Thoracic aorta (tissue), 2 donors: ENCODE data around the gene SPATA24. TPM values are rescaled to one million over a fixed set of nuclear protein-coding genes. Genes with fewer than 3 reads are reported as not detected.

ENCODE experiments used
- ATAC-seq: fragments of 150-250 bp; one replicate; pipeline ENCODE4 v1.8.0; 2017; ENCODE audit warnings: low read depth; ENCODE audit not compliant: insufficient number of reproducible peaks, low FRiP score
- DNase-seq: peaks from one replicate; pipeline ENCODE4 v3.0.0-alpha.2; 2020; ENCODE audit warnings: low spot score
- H3K27ac ChIP-seq, 2 donors: fragments of 200-600 bp; sonication (generic); 1 replicate in 1 of 2; 2 replicates in 1 of 2; pipeline ENCODE4 v1.5.1; 2016; ENCODE audit warnings: mild to moderate bottlenecking in 2 of 2, moderate library complexity in 2 of 2
- H3K27me3 ChIP-seq: fragments of 200-600 bp; sonication (generic); replicated peaks from 2 replicates; pipeline ENCODE4 v1.6.0; 2016; ENCODE audit warnings: mild to moderate bottlenecking; ENCODE audit not compliant: insufficient read depth
- H3K36me3 ChIP-seq: fragments of 200-600 bp; sonication (generic); one replicate; pipeline ENCODE4 v1.5.1; 2016
- H3K4me1 ChIP-seq, 2 donors: fragments of 200-600 bp; sonication (generic); 1 replicate in 1 of 2; 2 replicates in 1 of 2; pipeline versions ENCODE4 v1.5.1 to v1.6.0; 2016; ENCODE audit warnings: low read depth in 2 of 2, mild to moderate bottlenecking in 1 of 2; ENCODE audit not compliant: control insufficient read depth in 1 of 2
- H3K4me3 ChIP-seq: fragments of 200-600 bp; sonication (generic); 2 replicates; pipeline ENCODE4 v1.5.1; 2016; ENCODE audit warnings: mild to moderate bottlenecking
- H3K9me3 ChIP-seq: fragments of 200-600 bp; sonication (generic); 2 replicates; pipeline ENCODE4 v1.5.1; 2016
- total RNA-seq, 2 donors: library from RNA; depleted of rRNA; stranded (reverse); fragments of >200 nt; gene quantifications; one replicate each; pipeline versions ENCODE4 v1.1.0 to v1.2.3, GENCODE V29; 2016
- TF ChIP-seq, protein P1 (sequence below): fragments of 200-600 bp; sonication (generic); IDR thresholded peaks from one replicate; pipeline ENCODE4 v1.5.1; 2019; ENCODE audit warnings: antibody characterized with exemption

Gene SPATA24
- total RNA-seq, 2 donors from 2014 or later = 1.2 to 11.6 TPM

DNA sequence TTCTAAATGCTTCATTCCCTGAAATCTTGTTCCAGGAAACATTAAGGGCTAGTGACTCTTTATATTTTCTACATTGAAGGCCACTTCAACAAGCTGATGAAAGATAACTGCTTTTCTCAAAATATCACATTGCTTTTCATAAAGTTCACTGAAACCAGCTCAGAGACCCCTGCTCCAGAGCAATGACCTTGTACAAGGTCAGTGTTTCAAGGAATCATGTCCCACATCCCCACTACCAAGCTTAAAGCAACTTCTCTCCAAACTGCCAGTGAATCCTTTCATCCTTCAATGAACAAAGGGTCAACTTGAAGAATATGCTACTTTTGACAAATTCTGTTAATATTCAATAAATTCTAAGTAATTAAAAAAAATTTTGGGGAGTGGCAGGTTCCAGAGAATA lies 12.0 kb upstream of the SPATA24 start:
- Histone ChIP-seq H3K27me3 (no peaks in the 10 kb centered on the region), H3K27ac (peak overlapping the region; percentile 36 to 83), H3K9me3 (no peaks in the 10 kb centered on the region), H3K4me1 (peaks cover 32 to 53% of the 10 kb centered on the region in 2 donors), H3K36me3 (peaks cover 21% of the 10 kb centered on the region), H3K4me3 (no peak overlapping the region)
- TF ChIP-seq, protein P1, sequence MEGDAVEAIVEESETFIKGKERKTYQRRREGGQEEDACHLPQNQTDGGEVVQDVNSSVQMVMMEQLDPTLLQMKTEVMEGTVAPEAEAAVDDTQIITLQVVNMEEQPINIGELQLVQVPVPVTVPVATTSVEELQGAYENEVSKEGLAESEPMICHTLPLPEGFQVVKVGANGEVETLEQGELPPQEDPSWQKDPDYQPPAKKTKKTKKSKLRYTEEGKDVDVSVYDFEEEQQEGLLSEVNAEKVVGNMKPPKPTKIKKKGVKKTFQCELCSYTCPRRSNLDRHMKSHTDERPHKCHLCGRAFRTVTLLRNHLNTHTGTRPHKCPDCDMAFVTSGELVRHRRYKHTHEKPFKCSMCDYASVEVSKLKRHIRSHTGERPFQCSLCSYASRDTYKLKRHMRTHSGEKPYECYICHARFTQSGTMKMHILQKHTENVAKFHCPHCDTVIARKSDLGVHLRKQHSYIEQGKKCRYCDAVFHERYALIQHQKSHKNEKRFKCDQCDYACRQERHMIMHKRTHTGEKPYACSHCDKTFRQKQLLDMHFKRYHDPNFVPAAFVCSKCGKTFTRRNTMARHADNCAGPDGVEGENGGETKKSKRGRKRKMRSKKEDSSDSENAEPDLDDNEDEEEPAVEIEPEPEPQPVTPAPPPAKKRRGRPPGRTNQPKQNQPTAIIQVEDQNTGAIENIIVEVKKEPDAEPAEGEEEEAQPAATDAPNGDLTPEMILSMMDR = no peak
- ATAC-seq = no peak
- DNase-seq = no peak

DNA sequence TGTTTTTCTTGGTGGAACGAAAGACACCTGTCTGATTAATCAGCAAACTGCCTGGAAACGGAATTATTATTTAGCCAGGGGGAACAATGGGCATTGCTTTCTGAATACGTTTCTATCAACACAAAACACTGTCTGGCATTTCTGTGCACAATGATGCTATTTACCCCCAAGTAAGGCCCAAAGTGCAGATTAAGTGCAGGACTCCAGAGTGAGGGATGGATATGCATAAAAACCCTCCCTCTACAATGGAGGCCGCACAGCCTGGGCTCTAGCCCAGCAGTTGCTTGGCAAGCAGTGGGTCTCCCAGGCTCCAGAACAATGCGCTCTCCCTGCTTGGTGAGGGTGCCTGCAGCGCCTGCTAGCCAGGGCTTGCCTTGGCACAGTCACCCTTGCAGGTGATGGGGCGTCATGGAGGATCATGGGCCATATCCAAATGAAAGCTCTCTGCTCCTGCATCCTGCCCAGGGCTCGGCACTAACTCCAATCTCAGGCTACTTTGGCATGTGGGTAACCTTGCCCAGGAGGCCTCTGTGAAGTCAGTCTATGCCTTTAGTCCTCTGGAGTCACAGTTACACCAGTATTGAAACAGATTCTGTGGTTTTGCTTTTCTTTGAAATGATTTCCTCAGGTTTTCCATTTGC lies 11.5 kb upstream of the SPATA24 start:
- ATAC-seq (no peak), DNase-seq (no peak)
- Histone ChIP-seq H3K4me1 (peaks cover 37 to 58% of the 10 kb centered on the region in 2 donors), H3K9me3 (no peaks in the 10 kb centered on the region), H3K27me3 (no peaks in the 10 kb centered on the region), H3K4me3 (no peak overlapping the region), H3K36me3 (peaks cover 21% of the 10 kb centered on the region), H3K27ac (peak overlapping the region; percentile 36 to 83)
- TF ChIP-seq, protein P1 = no peak

DNA sequence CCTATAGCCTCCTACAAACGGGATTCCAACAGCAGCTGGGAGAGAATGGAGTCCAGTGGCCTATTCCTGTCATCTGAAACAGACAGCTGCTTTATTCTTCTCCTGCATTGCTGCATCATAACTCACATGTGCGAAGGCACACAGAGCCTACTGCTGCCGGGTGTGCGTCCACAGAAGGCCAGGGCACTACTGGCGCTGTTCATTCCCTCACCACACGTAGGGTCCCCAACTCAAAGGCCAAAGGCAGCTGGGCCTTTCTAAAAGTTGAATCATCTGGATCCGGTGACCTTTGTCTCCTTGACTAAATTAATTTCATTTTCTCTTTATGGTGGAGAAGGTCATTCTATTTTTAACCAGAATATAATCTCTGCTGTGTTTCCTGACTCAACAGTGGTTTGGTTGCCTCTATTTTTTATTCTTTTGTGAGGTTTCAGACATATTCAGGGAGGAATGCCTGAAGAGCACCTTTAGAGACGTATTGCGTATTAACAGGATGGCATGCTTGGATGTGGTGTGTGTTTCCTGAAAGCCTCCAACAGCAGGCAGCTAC lies 10.8 kb upstream of the SPATA24 start:
- Histone ChIP-seq H3K9me3 (no peaks in the 10 kb centered on the region), H3K27ac (peak overlapping the region; percentile 36 to 83), H3K27me3 (no peaks in the 10 kb centered on the region), H3K4me3 (no peak overlapping the region), H3K36me3 (peaks cover 16% of the 10 kb centered on the region), H3K4me1 (peaks cover 37 to 65% of the 10 kb centered on the region in 2 donors)
- DNase-seq (no peak), ATAC-seq (no peak)
- TF ChIP-seq, protein P1 = no peak

DNA sequence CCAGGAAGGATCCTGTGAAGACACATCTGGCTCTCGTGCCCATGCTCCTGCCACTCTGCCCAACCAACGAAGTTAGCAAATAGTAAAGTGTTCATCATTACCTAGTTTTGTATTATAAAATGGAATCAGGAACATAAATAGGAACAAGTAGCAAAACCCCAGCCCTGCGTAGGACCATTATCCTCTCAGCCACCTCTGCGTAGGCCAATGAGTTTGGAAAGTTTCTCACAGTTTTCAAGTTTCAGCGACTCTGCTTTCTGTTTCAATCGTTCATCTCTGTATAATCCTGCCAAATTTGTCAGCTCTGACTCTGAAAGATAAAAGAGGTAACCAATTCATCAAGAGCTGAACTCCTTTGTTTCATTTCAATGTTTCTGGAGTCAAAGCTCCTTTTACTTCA lies 10.1 kb upstream of the SPATA24 start:
- ATAC-seq (no peak), DNase-seq (no peak)
- Histone ChIP-seq H3K36me3 (peaks cover 11% of the 10 kb centered on the region), H3K27ac (peak overlapping the region in 1 of 2 donors; percentile 36), H3K27me3 (no peaks in the 10 kb centered on the region), H3K9me3 (no peaks in the 10 kb centered on the region), H3K4me3 (no peak overlapping the region), H3K4me1 (peaks cover 37 to 66% of the 10 kb centered on the region in 2 donors)
- TF ChIP-seq, protein P1 = no peak

DNA sequence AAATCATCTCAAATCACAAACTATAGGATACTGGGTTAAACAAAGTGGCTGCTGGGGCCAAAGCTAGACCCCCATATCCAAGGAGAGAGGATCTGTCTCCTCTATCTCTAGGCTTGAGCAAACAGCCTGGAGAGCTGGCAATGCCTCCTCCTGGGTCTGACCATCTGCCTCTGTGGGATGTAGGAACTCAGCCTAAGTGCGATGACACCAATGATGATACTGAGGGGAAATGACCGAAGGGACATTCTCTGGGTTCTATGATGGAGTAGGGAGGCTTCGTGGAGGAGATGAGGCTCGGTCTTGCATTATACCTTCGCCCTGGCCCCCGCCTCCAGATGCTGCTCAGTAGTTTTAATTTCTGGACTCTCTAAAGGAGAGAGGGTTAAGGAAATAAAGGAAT lies 9.3 kb upstream of the SPATA24 start:
- no peaks in the 10 kb centered on the region for H3K27me3 ChIP-seq
- DNase-seq = no peak
- no peak overlapping the region for H3K27ac ChIP-seq
- H3K4me3 ChIP-seq = no peak overlapping the region
- no peak for ATAC-seq
- peaks cover 36 to 60% of the 10 kb centered on the region in 2 donors for H3K4me1 ChIP-seq
- H3K36me3 ChIP-seq = peaks cover 2% of the 10 kb centered on the region
- TF ChIP-seq, protein P1 = no peak
- H3K9me3 ChIP-seq = no peaks in the 10 kb centered on the region
